Activated naive CD4-positive, alpha-beta T cell (primary cell): Measurements from ENCODE around the gene SERF1B.
"Not testable (repeated sequence)": the region's sequence is repeated elsewhere in the genome, so short reads cannot be mapped to it uniquely, and the experiment has no call there.

Source experiments
- DNase-seq, 4 experiments: peaks; one replicate each; lab custom pipeline; 2025; lab: John Stamatoyannopoulos, UW

Gene SERF1B

GRCh38 chr5:70025106-70025844 lies at the start of gene SERF1B:
TSS of gene SERF1B (plus strand) at chr5:70025251. CDS start at chr5:70025452, 201 bp downstream.
- DNase-seq = not testable (repeated sequence)

GRCh38 chr5:69991713-69992112 lies 33.3 kb upstream of the SERF1B start:
- DNase-seq = not testable (repeated sequence)

- not testable (repeated sequence) for DNase-seq
These were observed 29.5 kb upstream of the SERF1B start for GRCh38 chr5:69995535-69995934.

DNA sequence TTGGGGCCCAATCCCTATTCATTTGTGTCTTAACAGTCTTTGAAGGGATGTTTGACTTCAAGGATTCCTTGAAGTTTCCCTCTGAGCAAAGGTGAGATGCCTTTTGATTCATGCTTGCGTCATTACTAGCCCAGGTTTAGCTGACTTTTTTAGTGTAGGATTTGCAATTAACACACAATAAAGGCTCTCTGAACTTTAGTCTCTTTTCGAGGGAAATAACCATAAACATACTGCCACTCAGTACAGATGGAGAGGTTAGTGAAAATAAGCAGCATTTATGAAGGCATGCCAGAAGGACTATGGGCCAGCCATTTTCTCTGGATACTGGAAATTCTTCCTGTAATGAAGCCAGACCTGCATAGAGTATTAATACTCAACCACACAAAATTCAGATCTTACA lies 4.4 kb upstream of the SERF1B start:
- not testable (repeated sequence) for DNase-seq

DNA sequence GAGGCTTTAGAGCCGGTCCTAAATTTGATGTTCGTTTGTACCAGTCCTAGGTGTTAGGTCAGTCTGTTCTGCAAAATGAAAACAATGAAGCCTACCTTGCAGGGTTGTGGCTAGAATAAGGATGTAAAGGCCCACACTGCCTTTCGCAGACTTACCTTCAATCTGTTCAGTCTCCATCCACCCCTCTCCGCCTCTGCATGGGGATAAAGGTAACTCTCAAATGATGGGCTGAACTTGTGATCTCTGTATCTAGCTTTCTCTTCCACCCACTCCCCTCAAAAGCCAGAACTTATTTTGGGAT lies 744 bp downstream of the SERF1B start:
- DNase-seq = not testable (repeated sequence)

DNA sequence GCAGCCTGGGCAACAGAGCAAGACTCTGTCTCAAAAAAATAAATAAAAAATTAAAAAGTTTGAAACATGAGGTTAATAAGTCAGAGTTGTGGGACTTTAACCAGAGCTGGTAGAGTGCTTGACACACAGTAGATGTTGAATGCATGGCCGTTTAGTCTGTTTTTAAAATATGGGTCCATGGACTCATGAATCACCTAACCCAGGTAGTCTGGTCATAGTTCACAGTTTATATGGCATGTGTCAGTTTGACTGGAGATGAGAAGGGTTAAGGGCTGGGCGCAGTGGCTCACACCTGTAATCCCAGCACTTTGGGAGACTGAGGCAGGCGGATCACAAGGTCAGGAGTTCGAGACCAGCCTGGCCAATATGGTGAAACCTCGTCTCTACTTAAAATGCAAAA lies 6.2 kb downstream of the SERF1B start:
- DNase-seq = not testable (repeated sequence)

DNA sequence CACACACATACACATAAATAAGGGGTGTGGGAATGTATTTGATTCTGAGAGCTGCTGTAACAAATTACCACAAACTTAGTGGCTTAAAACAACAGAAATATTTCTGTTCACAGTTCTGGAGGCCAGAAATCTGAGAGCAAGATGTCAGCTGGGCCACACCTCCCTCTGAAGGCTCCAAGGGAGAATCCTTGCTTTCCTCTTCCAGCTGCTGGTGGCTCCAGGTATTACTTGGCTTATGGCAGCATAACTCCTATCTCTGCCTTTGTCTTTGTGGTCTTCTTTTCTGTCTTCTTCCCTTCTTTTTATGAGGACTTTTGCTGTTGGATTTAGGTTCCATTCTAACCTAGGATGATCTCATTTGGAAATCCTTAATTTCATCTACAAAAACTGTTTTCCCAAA lies 16.4 kb downstream of the SERF1B start:
- DNase-seq = not testable (repeated sequence)

GRCh38 chr5:70049790-70050142 lies 24.7 kb downstream of the SERF1B start:
- not testable (repeated sequence) for DNase-seq

DNA sequence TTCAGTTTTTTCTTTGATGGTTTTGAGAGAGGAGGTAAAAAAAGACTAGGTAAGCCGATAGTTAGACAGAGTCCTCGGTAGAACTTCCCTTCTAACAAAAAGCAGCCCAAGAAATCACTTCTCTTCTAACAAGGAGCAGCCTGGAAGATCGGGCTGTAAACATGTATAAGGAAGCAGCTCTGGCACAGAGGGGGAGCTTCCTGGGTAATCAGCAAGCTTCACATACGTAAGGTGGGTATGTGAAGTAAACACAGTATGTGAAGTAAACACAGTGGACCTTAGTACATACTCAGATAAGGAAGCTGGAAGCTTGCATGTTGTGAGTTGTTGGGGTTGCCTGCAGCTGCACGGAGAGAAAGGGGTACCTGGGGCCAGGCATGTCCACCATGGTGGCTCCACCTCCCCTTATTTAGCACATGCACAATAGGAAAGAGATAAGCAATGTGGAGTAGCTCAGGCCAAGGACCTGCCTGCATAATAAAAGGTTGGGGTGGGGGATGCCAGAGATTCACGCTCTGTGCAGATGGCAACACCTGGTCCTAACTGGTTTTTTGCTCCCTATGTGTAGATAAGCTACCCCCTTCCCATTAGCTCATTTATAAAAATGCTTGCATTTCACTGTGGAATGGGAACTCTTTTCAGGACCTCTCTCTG lies 31.4 kb downstream of the SERF1B start:
- not testable (repeated sequence) for DNase-seq

DNA sequence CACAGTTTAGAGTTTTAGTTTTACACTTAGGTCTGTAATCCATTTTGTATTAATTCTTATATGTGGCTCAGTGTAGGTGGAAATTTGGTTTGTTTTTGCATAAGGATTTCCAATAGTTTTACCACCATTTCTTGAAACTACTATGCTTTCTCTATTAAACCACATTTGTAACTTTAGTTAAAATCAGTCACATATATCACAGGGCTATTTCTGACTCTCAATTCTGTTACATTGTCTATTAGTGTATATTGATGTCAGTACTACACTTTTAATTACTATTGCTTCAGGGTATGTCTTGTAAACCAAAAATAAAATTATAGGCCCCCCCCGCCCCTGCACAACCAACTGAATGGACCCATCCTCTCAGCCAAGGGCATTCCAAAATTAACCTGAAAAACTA lies 32.1 kb downstream of the SERF1B start:
- not testable (repeated sequence) for DNase-seq

DNA sequence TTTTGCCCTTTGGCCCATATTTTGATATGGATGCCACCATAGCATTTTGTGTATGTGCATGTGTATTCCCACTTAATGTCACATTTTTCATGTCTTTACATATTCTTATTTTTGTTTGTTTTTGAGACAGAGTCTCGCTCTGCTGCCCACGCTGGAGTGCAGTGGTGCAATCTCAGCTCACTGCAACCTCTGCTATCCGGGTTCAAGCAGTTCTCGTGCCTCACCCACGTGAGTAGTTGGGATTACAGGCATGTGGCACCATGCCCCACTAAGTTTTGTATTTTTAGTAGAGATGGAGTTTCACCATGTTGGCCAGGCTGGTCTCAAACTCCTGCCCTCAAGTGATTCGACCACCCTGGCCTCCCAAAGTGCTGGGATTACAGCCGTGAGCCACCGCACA lies 52.6 kb downstream of the SERF1B start:
- DNase-seq = not testable (repeated sequence)

GRCh38 chr5:70088907-70089464 lies 63.9 kb downstream of the SERF1B start:
- DNase-seq = not testable (repeated sequence)

- not testable (repeated sequence) for DNase-seq
These were observed 66.7 kb downstream of the SERF1B start for GRCh38 chr5:70091776-70092175.
